ENCODE results near the gene C15orf39. TPM values are rescaled to one million over a fixed set of nuclear protein-coding genes. Genes with fewer than 3 reads are reported as not detected.

Gene C15orf39
- polyA plus RNA-seq, 3 donors = 8.9 to 80.7 (median 18.2) TPM

DNA sequence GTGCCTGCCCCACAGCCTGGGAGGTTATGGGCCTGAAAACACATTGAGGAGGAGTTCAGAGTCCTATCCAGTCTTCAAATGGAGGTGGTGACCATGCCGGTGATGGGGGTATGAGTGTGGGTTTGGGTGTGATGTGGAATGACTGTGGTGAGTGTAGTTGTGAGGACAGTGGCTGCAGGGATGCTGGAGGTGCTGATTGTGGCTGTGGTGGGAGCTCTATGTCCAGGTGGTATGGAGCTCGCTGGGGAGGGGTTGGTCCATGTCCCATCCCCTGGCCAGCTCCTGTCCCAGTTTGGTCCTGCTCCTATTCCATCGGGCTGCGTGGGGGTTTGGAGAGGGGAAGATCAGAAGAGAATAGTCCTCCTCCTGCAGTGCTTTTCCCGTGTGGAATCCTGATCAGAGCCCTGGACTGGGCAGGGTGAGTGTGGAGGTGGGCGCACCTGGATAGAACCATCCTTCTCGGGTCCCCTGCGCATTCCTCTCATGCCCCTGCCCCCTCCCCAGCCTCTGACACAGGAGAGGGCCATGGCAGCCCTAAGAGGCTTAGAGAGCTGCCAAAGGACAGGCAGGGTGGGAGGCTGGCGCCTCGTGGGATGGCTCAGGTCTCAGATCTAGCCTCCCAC lies 33.5 kb downstream of the C15orf39 start:
- peak overlapping the region in 1 of 7 donors; percentile 15 for H3K27ac Mint-ChIP-seq
- H3K36me3 Mint-ChIP-seq = no peaks in the 10 kb centered on the region
- Histone ChIP-seq H3K4me2 (replicated peaks; ENCODE audit: extremely low read depth, low read length, poor library complexity, severe bottlenecking) (no peak overlapping the region), H2AFZ (ENCODE audit: insufficient read depth, low read depth, low read length, poor library complexity, severe bottlenecking) (no peak overlapping the region), H3K27me3 (ENCODE audit: control insufficient read depth in 2 of 2, insufficient read depth in 2 of 2, low read length in 2 of 2) (no peaks in the 10 kb centered on the region), H3K36me3 (replicated peaks in 1 of 2; ENCODE audit: control insufficient read depth in 1 of 2, insufficient read depth in 2 of 2, low read length in 2 of 2) (no peaks in the 10 kb centered on the region), H3K27ac (ENCODE audit: low read depth in 1 of 2, low read length in 2 of 2) (no peak overlapping the region), H3K79me2 (ENCODE audit: insufficient read depth, low read length) (no peaks in the 10 kb centered on the region), H3K4me3 (replicated peaks in 1 of 3; ENCODE audit: low read depth in 2 of 3, low read length in 3 of 3) (no peak overlapping the region), H3K9ac (ENCODE audit: insufficient read depth, low read length, poor library complexity, severe bottlenecking) (no peak overlapping the region), H4K20me1 (ENCODE audit: insufficient read depth, low read length) (no peaks in the 10 kb centered on the region), H3K4me1 (ENCODE audit: control insufficient read depth in 1 of 2, insufficient read depth in 2 of 2, low read length in 2 of 2) (no peaks in the 10 kb centered on the region), H3K9me3 (replicated peaks in 1 of 2; ENCODE audit: control insufficient read depth in 1 of 2, insufficient read depth in 1 of 2, low read length in 2 of 2) (no peaks in the 10 kb centered on the region)
- H3K9me3 Mint-ChIP-seq = peaks cover 0 to 3% (median 0%) of the 10 kb centered on the region in 7 donors
- TF ChIP-seq, protein P1, sequence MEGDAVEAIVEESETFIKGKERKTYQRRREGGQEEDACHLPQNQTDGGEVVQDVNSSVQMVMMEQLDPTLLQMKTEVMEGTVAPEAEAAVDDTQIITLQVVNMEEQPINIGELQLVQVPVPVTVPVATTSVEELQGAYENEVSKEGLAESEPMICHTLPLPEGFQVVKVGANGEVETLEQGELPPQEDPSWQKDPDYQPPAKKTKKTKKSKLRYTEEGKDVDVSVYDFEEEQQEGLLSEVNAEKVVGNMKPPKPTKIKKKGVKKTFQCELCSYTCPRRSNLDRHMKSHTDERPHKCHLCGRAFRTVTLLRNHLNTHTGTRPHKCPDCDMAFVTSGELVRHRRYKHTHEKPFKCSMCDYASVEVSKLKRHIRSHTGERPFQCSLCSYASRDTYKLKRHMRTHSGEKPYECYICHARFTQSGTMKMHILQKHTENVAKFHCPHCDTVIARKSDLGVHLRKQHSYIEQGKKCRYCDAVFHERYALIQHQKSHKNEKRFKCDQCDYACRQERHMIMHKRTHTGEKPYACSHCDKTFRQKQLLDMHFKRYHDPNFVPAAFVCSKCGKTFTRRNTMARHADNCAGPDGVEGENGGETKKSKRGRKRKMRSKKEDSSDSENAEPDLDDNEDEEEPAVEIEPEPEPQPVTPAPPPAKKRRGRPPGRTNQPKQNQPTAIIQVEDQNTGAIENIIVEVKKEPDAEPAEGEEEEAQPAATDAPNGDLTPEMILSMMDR (IDR thresholded peaks at IDR 0.05) = no peak
- no peak overlapping the region for H3K4me3 Mint-ChIP-seq
- intact Hi-C loops (cut with micrococcal nuclease) = loop anchor here in 1 of 2 donors (10.0 kb wide), 1 partner anchor 70 kb away; no protein-coding TSS in a partner anchor
- DNase-seq = no peak
- no peaks in the 10 kb centered on the region for H3K4me1 Mint-ChIP-seq
- peaks cover 12 to 23% (median 13%) of the 10 kb centered on the region in 3 donors for H3K27me3 Mint-ChIP-seq (ENCODE audit: low read depth in 3 of 3)
- WGBS (ENCODE audit: insufficient coverage) = 82% methylated on average over 3 of the region's 10 CpGs

DNA sequence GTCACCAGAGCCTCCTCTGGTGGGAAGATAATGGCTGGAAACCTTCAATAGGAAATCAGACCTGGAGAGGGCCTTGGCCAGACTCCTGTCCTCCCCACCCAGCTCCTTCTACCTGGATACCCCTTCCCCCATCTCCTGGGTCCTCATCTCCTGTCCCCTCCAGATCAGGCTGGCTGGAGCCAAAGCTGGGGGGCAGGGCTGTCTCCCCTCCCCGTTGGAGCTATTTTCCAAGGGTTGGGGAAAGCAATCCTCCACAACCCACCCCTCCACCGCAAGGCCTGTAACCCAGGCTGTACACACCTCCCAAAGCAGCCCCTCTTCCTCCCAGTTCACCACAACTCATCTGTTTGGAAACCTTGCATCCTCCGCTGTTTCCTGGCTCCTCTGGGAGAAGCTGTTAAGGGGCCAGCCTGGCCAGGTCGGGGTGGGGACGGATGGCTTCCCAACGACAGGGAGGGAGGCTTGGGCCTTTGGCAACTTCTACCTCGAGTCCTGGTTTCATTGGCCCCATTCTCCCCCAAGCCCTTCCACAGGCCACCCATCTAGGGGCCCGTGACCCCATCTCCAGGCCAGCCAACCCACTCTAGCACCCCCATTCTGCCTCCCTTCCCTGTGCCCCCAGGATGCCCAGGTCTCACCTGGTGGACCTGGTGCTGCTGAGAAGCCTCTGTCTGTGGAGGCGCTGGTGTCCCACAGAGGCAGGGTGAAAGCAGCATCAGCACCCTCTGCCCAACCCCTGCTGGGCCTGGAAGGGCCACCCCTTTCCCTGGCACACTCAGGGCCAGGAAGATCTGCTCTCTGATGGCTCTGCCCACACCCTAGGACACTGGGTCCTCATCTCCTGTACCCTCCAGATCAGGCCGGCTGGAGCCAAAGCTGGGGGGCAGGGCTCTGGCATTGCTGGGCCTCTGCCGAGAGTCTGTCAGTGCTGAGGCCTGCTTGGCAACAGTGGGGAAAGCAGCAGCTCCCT lies 34.4 kb downstream of the C15orf39 start:
- Mint-ChIP-seq H3K4me3 (no peak overlapping the region), H3K4me1 (no peaks in the 10 kb centered on the region), H3K27ac (no peak overlapping the region), H3K27me3 (ENCODE audit: low read depth in 3 of 3) (peaks cover 10 to 25% (median 12%) of the 10 kb centered on the region in 3 donors), H3K36me3 (no peaks in the 10 kb centered on the region), H3K9me3 (peaks cover 0 to 3% (median 0%) of the 10 kb centered on the region in 7 donors)
- 87% methylated on average over 6 of the region's 11 CpGs for WGBS (ENCODE audit: insufficient coverage)
- Histone ChIP-seq H4K20me1 (ENCODE audit: insufficient read depth, low read length) (no peaks in the 10 kb centered on the region), H3K79me2 (ENCODE audit: insufficient read depth, low read length) (no peaks in the 10 kb centered on the region), H3K27ac (ENCODE audit: low read depth in 1 of 2, low read length in 2 of 2) (no peak overlapping the region), H3K27me3 (ENCODE audit: control insufficient read depth in 2 of 2, insufficient read depth in 2 of 2, low read length in 2 of 2) (no peaks in the 10 kb centered on the region), H3K9ac (ENCODE audit: insufficient read depth, low read length, poor library complexity, severe bottlenecking) (no peak overlapping the region), H3K36me3 (replicated peaks in 1 of 2; ENCODE audit: control insufficient read depth in 1 of 2, insufficient read depth in 2 of 2, low read length in 2 of 2) (no peaks in the 10 kb centered on the region), H3K9me3 (replicated peaks in 1 of 2; ENCODE audit: control insufficient read depth in 1 of 2, insufficient read depth in 1 of 2, low read length in 2 of 2) (no peaks in the 10 kb centered on the region), H3K4me3 (replicated peaks in 1 of 3; ENCODE audit: low read depth in 2 of 3, low read length in 3 of 3) (no peak overlapping the region), H2AFZ (ENCODE audit: insufficient read depth, low read depth, low read length, poor library complexity, severe bottlenecking) (no peak overlapping the region), H3K4me1 (ENCODE audit: control insufficient read depth in 1 of 2, insufficient read depth in 2 of 2, low read length in 2 of 2) (no peaks in the 10 kb centered on the region), H3K4me2 (replicated peaks; ENCODE audit: extremely low read depth, low read length, poor library complexity, severe bottlenecking) (no peak overlapping the region)
- intact Hi-C loops (cut with micrococcal nuclease) = loop anchor here in 1 of 2 donors (10.0 kb wide), 1 partner anchor 69 kb away; no protein-coding TSS in a partner anchor
- TF ChIP-seq, protein P1 (IDR thresholded peaks at IDR 0.05) = no peak
- DNase-seq = no peak
